H1 (cell line): ENCODE measurements around the gene JOSD1. TPM values are rescaled to one million over a fixed set of nuclear protein-coding genes. Genes with fewer than 3 reads are reported as not detected.

Experiments
- BCL11A ChIP-seq, 2 experiments: IDR thresholded peaks; one replicate each; pipeline ENCODE4 v1.6.1; 2011; ENCODE audit warnings: low read depth in 2 of 2, low read length in 2 of 2, mild to moderate bottlenecking in 2 of 2
- CREB1 ChIP-seq: IDR thresholded peaks from 2 replicates; pipeline ENCODE4 v1.6.1; 2012; ENCODE audit warnings: inconsistent platforms
- EZH2 ChIP-seq: fragments of 200-600 bp; sonication (generic); IDR thresholded peaks from 2 replicates; pipeline ENCODE4 v1.7.1; 2012; ENCODE audit warnings: low read depth, mild to moderate bottlenecking, moderate library complexity, low read length, inconsistent platforms; ENCODE audit not compliant: severe bottlenecking
- HDAC6 ChIP-seq: IDR thresholded peaks from one replicate; pipeline ENCODE4 v1.7.1; 2012; ENCODE audit warnings: low read depth, mild to moderate bottlenecking, inconsistent platforms, low read length, moderate library complexity
- MAFK ChIP-seq: IDR thresholded peaks from 2 replicates; pipeline ENCODE4 v1.6.1; 2012; ENCODE audit warnings: low read depth, mild to moderate bottlenecking, improper control_type of control experiment, low read length
- NANOG ChIP-seq: IDR thresholded peaks from 2 replicates; pipeline ENCODE4 v1.6.1; 2011; ENCODE audit warnings: low read length, low read depth, mild to moderate bottlenecking, inconsistent platforms; ENCODE audit not compliant: insufficient read depth, poor library complexity, severe bottlenecking
- NRF1 ChIP-seq: IDR thresholded peaks from 2 replicates; pipeline ENCODE4 v1.6.1; 2011; ENCODE audit warnings: mild to moderate bottlenecking, low read depth, low read length, improper control_type of control experiment
- RFX5 ChIP-seq: IDR thresholded peaks from 2 replicates; pipeline ENCODE4 v1.6.1; 2011; ENCODE audit warnings: low read depth, low read length, improper control_type of control experiment, borderline replicate concordance
- SIN3A ChIP-seq, 2 experiments: IDR thresholded peaks in 1 of 2; conservative IDR thresholded peaks in 1 of 2; 2 replicates each; pipeline ENCODE4 v1.6.1; 2011 to 2012; ENCODE audit warnings: low read length in 2 of 2, improper control_type of control experiment in 1 of 2, low read depth in 1 of 2, mild to moderate bottlenecking in 1 of 2
- polyA plus RNA-seq, 7 experiments: library from polyadenylated mRNA; depleted of rRNA in 3 of 7; stranded (reverse) in 5 of 7; unstranded in 2 of 7; fragments of >200 nt in 5 of 7; fragments of 200-250 nt in 2 of 7; gene quantifications; 1 replicate in 5 of 7; 2 replicates in 1 of 7; 4 replicates in 1 of 7; pipeline versions ENCODE4 v1.2.1 to v1.2.3, GENCODE V29; 2011 to 2013; ENCODE audit warnings: missing spikeins in 2 of 7, mixed read lengths in 2 of 7
- total RNA-seq: library from RNA; stranded (reverse); fragmentation: NEBNext Ultra II Directional; extraction: Animal tissue kit (Norgen Biotek cat#: 25700); gene quantifications from 2 replicates; pipeline ENCODE4 v1.2.1, GENCODE V29; 2021
- TF ChIP-seq, protein P1 (sequence below): fragments of 300-600 bp; sonication (generic); IDR thresholded peaks from 2 replicates; pipeline ENCODE4 v1.7.1; 2012; ENCODE audit warnings: low read length, moderate library complexity, mild to moderate bottlenecking, inconsistent platforms; ENCODE audit not compliant: insufficient replicate concordance

JOSD1 gene
- total and polyA plus RNA-seq, 2 of the 8 experiments (the other 6 are each of a cell fraction or from before 2014, with no cell fraction given) = 18.4 to 20.2 TPM

- TF ChIP-seq BCL11A (IDR thresholded peaks at IDR 0.05; ENCODE audit: low read depth in 2 of 2, low read length in 2 of 2) (no peak), HDAC6 (no peak), NRF1 (no peak), SIN3A (conservative IDR thresholded peaks at IDR 0.05 in 1 of 2, IDR thresholded peaks at IDR 0.05 in 1 of 2; ENCODE audit: low read depth in 1 of 2, low read length in 2 of 2) (no peak), EZH2 (no peak), RFX5 (no peak), NANOG (no peak), CREB1 (no peak), MAFK (no peak)
- TF ChIP-seq, protein P1, sequence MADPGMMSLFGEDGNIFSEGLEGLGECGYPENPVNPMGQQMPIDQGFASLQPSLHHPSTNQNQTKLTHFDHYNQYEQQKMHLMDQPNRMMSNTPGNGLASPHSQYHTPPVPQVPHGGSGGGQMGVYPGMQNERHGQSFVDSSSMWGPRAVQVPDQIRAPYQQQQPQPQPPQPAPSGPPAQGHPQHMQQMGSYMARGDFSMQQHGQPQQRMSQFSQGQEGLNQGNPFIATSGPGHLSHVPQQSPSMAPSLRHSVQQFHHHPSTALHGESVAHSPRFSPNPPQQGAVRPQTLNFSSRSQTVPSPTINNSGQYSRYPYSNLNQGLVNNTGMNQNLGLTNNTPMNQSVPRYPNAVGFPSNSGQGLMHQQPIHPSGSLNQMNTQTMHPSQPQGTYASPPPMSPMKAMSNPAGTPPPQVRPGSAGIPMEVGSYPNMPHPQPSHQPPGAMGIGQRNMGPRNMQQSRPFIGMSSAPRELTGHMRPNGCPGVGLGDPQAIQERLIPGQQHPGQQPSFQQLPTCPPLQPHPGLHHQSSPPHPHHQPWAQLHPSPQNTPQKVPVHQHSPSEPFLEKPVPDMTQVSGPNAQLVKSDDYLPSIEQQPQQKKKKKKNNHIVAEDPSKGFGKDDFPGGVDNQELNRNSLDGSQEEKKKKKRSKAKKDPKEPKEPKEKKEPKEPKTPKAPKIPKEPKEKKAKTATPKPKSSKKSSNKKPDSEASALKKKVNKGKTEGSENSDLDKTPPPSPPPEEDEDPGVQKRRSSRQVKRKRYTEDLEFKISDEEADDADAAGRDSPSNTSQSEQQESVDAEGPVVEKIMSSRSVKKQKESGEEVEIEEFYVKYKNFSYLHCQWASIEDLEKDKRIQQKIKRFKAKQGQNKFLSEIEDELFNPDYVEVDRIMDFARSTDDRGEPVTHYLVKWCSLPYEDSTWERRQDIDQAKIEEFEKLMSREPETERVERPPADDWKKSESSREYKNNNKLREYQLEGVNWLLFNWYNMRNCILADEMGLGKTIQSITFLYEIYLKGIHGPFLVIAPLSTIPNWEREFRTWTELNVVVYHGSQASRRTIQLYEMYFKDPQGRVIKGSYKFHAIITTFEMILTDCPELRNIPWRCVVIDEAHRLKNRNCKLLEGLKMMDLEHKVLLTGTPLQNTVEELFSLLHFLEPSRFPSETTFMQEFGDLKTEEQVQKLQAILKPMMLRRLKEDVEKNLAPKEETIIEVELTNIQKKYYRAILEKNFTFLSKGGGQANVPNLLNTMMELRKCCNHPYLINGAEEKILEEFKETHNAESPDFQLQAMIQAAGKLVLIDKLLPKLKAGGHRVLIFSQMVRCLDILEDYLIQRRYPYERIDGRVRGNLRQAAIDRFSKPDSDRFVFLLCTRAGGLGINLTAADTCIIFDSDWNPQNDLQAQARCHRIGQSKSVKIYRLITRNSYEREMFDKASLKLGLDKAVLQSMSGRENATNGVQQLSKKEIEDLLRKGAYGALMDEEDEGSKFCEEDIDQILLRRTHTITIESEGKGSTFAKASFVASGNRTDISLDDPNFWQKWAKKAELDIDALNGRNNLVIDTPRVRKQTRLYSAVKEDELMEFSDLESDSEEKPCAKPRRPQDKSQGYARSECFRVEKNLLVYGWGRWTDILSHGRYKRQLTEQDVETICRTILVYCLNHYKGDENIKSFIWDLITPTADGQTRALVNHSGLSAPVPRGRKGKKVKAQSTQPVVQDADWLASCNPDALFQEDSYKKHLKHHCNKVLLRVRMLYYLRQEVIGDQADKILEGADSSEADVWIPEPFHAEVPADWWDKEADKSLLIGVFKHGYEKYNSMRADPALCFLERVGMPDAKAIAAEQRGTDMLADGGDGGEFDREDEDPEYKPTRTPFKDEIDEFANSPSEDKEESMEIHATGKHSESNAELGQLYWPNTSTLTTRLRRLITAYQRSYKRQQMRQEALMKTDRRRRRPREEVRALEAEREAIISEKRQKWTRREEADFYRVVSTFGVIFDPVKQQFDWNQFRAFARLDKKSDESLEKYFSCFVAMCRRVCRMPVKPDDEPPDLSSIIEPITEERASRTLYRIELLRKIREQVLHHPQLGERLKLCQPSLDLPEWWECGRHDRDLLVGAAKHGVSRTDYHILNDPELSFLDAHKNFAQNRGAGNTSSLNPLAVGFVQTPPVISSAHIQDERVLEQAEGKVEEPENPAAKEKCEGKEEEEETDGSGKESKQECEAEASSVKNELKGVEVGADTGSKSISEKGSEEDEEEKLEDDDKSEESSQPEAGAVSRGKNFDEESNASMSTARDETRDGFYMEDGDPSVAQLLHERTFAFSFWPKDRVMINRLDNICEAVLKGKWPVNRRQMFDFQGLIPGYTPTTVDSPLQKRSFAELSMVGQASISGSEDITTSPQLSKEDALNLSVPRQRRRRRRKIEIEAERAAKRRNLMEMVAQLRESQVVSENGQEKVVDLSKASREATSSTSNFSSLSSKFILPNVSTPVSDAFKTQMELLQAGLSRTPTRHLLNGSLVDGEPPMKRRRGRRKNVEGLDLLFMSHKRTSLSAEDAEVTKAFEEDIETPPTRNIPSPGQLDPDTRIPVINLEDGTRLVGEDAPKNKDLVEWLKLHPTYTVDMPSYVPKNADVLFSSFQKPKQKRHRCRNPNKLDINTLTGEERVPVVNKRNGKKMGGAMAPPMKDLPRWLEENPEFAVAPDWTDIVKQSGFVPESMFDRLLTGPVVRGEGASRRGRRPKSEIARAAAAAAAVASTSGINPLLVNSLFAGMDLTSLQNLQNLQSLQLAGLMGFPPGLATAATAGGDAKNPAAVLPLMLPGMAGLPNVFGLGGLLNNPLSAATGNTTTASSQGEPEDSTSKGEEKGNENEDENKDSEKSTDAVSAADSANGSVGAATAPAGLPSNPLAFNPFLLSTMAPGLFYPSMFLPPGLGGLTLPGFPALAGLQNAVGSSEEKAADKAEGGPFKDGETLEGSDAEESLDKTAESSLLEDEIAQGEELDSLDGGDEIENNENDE = no peak
These were observed 6.6 kb upstream of the JOSD1 start (continued) for GRCh38 chr22:38707346-38707745.
